Nephron (organoid): ENCODE results near the gene BSCL2.

ENCODE experiments used
- H3K27ac Mint-ChIP-seq, 3 experiments: 2 replicates each; pipeline ENCODE4 v1.8.0; 2020; ENCODE audit warnings: mixed read lengths in 3 of 3, mild to moderate bottlenecking in 2 of 3, moderate library complexity in 1 of 3
- H3K27me3 Mint-ChIP-seq: 2 replicates; pipeline ENCODE4 v1.8.0; 2021; ENCODE audit warnings: low read depth, mild to moderate bottlenecking, moderate library complexity, mixed read lengths
- H3K36me3 Mint-ChIP-seq: 2 replicates; pipeline ENCODE4 v1.8.0; 2020; ENCODE audit warnings: low read depth, mixed read lengths
- H3K4me1 Mint-ChIP-seq: 2 replicates; pipeline ENCODE4 v1.8.0; 2020; ENCODE audit warnings: mixed read lengths
- H3K4me3 Mint-ChIP-seq, 3 experiments: 2 replicates each; pipeline ENCODE4 v1.8.0; 2020; ENCODE audit warnings: mild to moderate bottlenecking in 3 of 3, mixed read lengths in 3 of 3, moderate library complexity in 2 of 3
- H3K9me3 Mint-ChIP-seq: 2 replicates; pipeline ENCODE4 v1.8.0; 2020; ENCODE audit warnings: mixed read lengths
- TF ChIP-seq, protein P1 (sequence below), 3 experiments: fragments of 200-600 bp; sonication (generic); IDR thresholded peaks; one replicate each; pipeline ENCODE4 v1.5.0; 2021; ENCODE audit warnings: antibody characterized with exemption in 3 of 3; ENCODE audit not compliant: unreplicated experiment in 3 of 3

Gene BSCL2

DNA sequence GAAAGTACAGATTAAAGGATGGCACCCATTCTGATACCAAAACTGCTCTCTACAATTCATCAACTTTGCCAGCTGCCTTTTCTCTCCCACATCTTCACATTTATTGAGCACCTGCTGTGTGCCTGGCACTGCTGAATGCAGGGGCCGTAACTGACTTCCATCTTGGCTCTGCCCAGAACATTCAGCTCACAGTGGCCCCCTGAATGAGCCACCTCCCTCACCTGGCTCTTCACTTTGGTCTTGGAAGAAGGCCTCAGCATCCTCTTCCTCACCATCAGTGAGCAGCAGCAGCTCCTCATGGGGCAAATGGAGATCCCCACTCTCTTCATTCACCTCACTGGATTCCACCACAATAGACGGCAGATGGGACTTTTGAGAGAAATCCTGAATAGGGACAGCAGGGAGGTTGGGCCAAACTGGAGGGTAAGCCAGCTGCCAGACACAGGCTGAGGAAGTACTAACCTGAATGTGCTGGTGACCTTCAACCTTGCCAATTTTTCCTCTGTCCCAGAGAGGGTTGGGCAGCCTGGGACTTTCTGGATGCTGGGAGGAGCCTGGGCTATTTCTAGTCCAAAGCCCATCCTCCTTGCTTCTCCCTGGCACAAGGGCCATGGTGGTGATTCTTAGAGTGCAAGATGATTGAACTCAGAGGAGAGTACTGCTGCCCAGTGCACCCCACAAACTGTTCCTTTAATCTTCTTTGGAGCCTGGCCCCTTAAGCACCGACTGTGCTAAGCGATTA lies 37.6 kb downstream of the BSCL2 start:
- TF ChIP-seq, protein P1, sequence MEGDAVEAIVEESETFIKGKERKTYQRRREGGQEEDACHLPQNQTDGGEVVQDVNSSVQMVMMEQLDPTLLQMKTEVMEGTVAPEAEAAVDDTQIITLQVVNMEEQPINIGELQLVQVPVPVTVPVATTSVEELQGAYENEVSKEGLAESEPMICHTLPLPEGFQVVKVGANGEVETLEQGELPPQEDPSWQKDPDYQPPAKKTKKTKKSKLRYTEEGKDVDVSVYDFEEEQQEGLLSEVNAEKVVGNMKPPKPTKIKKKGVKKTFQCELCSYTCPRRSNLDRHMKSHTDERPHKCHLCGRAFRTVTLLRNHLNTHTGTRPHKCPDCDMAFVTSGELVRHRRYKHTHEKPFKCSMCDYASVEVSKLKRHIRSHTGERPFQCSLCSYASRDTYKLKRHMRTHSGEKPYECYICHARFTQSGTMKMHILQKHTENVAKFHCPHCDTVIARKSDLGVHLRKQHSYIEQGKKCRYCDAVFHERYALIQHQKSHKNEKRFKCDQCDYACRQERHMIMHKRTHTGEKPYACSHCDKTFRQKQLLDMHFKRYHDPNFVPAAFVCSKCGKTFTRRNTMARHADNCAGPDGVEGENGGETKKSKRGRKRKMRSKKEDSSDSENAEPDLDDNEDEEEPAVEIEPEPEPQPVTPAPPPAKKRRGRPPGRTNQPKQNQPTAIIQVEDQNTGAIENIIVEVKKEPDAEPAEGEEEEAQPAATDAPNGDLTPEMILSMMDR (IDR thresholded peaks at IDR 0.05; ENCODE audit: unreplicated experiment in 3 of 3), result no peak
- Mint-ChIP-seq H3K36me3 (peaks cover 19% of the 10 kb centered on the region), H3K27ac (peak overlapping the region; percentile 51 to 99 (median 98)), H3K9me3 (no peaks in the 10 kb centered on the region), H3K27me3 (no peaks in the 10 kb centered on the region), H3K4me3 (peak overlapping the region; percentile 98 to 100 (median 100)), H3K4me1 (peaks cover 35% of the 10 kb centered on the region)

DNA sequence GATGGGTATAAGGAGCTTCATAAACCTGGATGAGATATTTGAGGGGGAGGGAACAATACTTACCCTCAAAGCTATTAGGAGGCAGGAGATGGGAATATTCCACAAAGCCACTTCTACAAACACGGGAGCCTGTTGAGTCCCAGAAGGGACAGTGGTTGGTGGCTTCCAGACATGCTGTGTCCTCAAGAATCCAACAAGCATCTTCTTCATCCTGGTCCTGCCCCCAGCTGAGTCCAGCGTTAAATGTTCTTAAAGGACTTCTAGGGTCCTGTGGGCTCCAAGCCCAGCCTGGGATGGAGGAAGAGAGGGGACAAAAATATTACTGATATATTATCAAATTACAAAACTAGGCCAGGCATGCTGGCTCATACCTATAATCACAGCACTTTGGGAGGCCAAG lies 39.8 kb downstream of the BSCL2 start:
- Mint-ChIP-seq H3K36me3 (peaks cover 20% of the 10 kb centered on the region), H3K4me1 (peaks cover 35% of the 10 kb centered on the region), H3K27ac (peak overlapping the region; percentile 89 to 99 (median 96))

DNA sequence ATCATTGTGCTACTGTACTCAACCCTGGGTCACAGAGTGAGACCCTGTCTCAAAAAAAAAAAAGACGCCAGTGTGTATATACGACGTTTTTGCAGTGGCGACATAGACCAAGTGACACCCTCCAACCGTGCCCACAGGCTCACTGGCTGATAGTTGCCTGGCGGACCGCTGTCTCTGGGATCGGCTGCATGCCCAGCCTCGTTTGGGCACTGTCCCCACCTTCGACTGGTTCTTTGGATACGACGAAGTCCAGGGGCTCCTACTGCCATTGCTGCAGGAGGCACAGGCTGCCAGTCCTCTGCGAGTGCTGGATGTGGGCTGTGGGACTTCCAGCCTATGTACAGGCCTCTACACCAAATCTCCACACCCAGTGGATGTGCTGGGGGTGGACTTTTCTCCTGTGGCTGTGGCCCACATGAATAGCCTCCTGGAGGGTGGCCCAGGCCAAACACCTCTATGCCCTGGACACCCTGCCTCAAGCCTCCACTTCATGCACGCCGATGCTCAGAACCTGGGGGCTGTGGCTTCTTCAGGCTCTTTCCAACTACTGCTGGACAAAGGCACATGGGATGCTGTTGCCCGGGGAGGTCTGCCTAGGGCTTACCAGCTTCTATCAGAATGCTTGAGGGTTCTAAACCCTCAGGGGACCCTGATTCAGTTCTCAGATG lies 40.8 kb downstream of the BSCL2 start:
- H3K9me3 Mint-ChIP-seq, result no peaks in the 10 kb centered on the region
- no peaks in the 10 kb centered on the region for H3K27me3 Mint-ChIP-seq
- H3K36me3 Mint-ChIP-seq, result peaks cover 18% of the 10 kb centered on the region
- TF ChIP-seq, protein P1 (IDR thresholded peaks at IDR 0.05; ENCODE audit: unreplicated experiment in 3 of 3), result no peak
- peaks cover 25% of the 10 kb centered on the region for H3K4me1 Mint-ChIP-seq
- H3K4me3 Mint-ChIP-seq, result peak overlapping the region; percentile 96 to 99 (median 99)
- H3K27ac Mint-ChIP-seq, result peak overlapping the region; percentile 96 to 99 (median 99)

More for the DNA sequence above, 39.8 kb downstream of the BSCL2 start:
- TF ChIP-seq, protein P1 (IDR thresholded peaks at IDR 0.05; ENCODE audit: unreplicated experiment in 3 of 3), result no peak
- H3K4me3 Mint-ChIP-seq, result peak overlapping the region; percentile 96 to 99 (median 99)
- H3K9me3 Mint-ChIP-seq, result no peaks in the 10 kb centered on the region
- H3K27me3 Mint-ChIP-seq, result no peaks in the 10 kb centered on the region

DNA sequence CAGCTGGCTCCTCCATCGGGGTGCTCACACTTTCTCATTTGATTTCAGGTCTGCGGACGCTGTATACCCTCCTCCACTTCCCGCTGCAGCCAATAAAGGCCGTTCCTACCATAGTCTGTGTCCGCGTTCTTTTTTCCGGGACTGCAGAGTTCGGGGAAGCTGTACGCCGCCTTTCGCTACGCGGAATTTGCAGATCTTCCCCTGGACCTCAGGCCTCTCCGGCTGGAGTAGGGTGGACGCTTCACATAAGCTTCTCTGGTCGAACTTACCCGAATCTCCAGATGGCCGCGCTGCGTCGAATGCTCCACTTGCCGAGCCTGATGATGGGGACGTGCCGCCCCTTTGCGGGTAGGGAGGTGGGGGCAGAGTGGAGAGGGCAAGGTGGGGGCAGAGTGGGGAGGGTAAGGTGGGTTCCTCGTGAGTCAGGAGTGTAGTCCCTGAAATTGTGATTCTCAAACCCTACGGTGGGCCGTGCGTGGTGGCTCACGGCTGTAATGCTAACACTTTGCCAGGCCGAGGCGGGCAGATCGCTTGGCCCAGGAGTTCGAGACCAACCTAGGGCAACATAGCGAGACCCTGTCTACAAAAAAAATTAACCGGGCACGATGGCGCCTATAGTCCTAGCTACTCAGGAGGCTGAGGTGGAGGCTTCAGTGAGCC lies 41.5 kb downstream of the BSCL2 start:
- no peaks in the 10 kb centered on the region for H3K9me3 Mint-ChIP-seq
- H3K27ac Mint-ChIP-seq, result peak overlapping the region; percentile 96 to 99 (median 99)
- H3K4me1 Mint-ChIP-seq, result peaks cover 18% of the 10 kb centered on the region
- TF ChIP-seq, protein P1 (IDR thresholded peaks at IDR 0.05; ENCODE audit: unreplicated experiment in 3 of 3), result no peak
- peak overlapping the region; percentile 96 to 99 (median 99) for H3K4me3 Mint-ChIP-seq
- no peaks in the 10 kb centered on the region for H3K27me3 Mint-ChIP-seq
- H3K36me3 Mint-ChIP-seq, result peaks cover 17% of the 10 kb centered on the region

DNA sequence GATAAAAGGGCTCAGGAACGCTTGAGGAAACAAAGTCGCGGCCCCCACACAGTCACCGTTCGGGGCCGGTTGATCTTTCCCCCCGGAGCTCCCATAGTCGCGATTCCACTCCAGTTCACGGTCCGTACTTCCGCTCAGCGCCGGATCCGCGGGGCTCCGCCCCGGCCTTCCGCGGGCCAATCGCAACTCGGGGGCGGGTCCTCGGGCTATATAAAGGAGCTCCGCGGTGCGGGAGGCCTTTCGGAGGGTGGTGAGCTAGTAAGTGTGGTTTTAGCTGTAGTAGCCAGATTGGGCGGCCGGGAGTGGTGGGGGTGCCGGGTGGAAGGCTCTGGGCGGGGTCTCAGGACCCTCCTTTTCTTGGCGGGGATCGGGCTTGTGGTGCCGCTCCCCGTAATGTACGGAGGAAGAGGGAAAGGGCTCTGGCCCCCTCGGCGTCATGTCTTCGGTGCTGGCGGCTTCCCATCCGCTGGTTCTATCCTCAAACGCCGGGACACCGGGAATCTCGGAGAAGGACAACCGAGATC lies 42.1 kb downstream of the BSCL2 start, which contains the start of the genes C11orf98 and CSKMT:
TSS of gene C11orf98 (minus strand) at position 136 of the 524 bp plus-strand sequence. CDS start at position 95, 41 bp downstream.
TSS of gene CSKMT (plus strand) at position 238 of the 524 bp plus-strand sequence. CDS start 568 bp downstream, outside the sequence.
- TF ChIP-seq, protein P1 (IDR thresholded peaks at IDR 0.05; ENCODE audit: unreplicated experiment in 3 of 3), result no peak
- peak within 1 kb of the TSS; percentile 96 to 99 (median 99) for H3K4me3 Mint-ChIP-seq
- no peaks in the 10 kb centered on the region for H3K27me3 Mint-ChIP-seq
- H3K4me1 Mint-ChIP-seq, result peaks cover 18% of the 10 kb centered on the region
- H3K27ac Mint-ChIP-seq, result peak within 1 kb of the TSS; percentile 96 to 99 (median 99)
- H3K36me3 Mint-ChIP-seq, result peaks cover 17% of the 10 kb centered on the region
- no peaks in the 10 kb centered on the region for H3K9me3 Mint-ChIP-seq
